ENCODE results near the gene ENO2. TPM values are rescaled to one million over a fixed set of nuclear protein-coding genes. Genes with fewer than 3 reads are reported as not detected.

Gene ENO2
- total and polyA plus RNA-seq, 2 donors: 9.7 to 68.4 TPM

GRCh38 chr12:6912164-6912935 is 2.0 kb upstream of the ENO2 start:
- no peak for DNase-seq (ENCODE audit: extremely low spot score)
- Histone ChIP-seq H3K27ac (ENCODE audit: low read depth) (no peak overlapping the region), H3K4me3 (ENCODE audit: low read depth, low read length) (no peak overlapping the region), H3K36me3 (ENCODE audit: insufficient read depth) (no peaks in the 10 kb centered on the region), H3K4me1 (ENCODE audit: insufficient read depth) (no peaks in the 10 kb centered on the region)
- WGBS: 89% methylated on average over 15 of the region's 15 CpGs

- no peak for DNase-seq (ENCODE audit: extremely low spot score)
- no peaks in the 10 kb centered on the region for H3K36me3 ChIP-seq (ENCODE audit: insufficient read depth)
- no peaks in the 10 kb centered on the region for H3K4me1 ChIP-seq (ENCODE audit: insufficient read depth)
- WGBS: 19% methylated on average over 29 of the region's 29 CpGs
- H3K27ac ChIP-seq (ENCODE audit: low read depth): no peak overlapping the region
- peak overlapping the region; percentile 61 for H3K4me3 ChIP-seq (ENCODE audit: low read depth, low read length)
These were observed 788 bp downstream of the ENO2 start for GRCh38 chr12:6914947-6915788.

GRCh38 chr12:6915789-6916285 is 1.5 kb downstream of the ENO2 start:
- WGBS: 78% methylated on average over 14 of the region's 14 CpGs
- Histone ChIP-seq H3K4me3 (ENCODE audit: low read depth, low read length) (no peak overlapping the region), H3K27ac (ENCODE audit: low read depth) (no peak overlapping the region), H3K4me1 (ENCODE audit: insufficient read depth) (no peaks in the 10 kb centered on the region), H3K36me3 (ENCODE audit: insufficient read depth) (no peaks in the 10 kb centered on the region)
- no peak for DNase-seq (ENCODE audit: extremely low spot score)

- no peak overlapping the region for H3K27ac ChIP-seq (ENCODE audit: low read depth)
- no peak for DNase-seq (ENCODE audit: extremely low spot score)
- no peaks in the 10 kb centered on the region for H3K4me1 ChIP-seq (ENCODE audit: insufficient read depth)
- WGBS: 89% methylated on average over 11 of the region's 11 CpGs
- no peak overlapping the region for H3K4me3 ChIP-seq (ENCODE audit: low read depth, low read length)
- no peaks in the 10 kb centered on the region for H3K36me3 ChIP-seq (ENCODE audit: insufficient read depth)
These were observed 2.2 kb downstream of the ENO2 start for GRCh38 chr12:6916426-6917200.

GRCh38 chr12:6917491-6918231 is 3.3 kb downstream of the ENO2 start:
- no peaks in the 10 kb centered on the region for H3K36me3 ChIP-seq (ENCODE audit: insufficient read depth)
- H3K4me1 ChIP-seq (ENCODE audit: insufficient read depth): no peaks in the 10 kb centered on the region
- no peak overlapping the region for H3K4me3 ChIP-seq (ENCODE audit: low read depth, low read length)
- WGBS: 80% methylated on average over 14 of the region's 14 CpGs
- no peak overlapping the region for H3K27ac ChIP-seq (ENCODE audit: low read depth)
- DNase-seq (ENCODE audit: extremely low spot score): no peak

- DNase-seq (ENCODE audit: extremely low spot score): no peak
- WGBS: 75% methylated on average over 7 of the region's 7 CpGs
- no peak overlapping the region for H3K27ac ChIP-seq (ENCODE audit: low read depth)
- H3K4me1 ChIP-seq (ENCODE audit: insufficient read depth): no peaks in the 10 kb centered on the region
- no peaks in the 10 kb centered on the region for H3K36me3 ChIP-seq (ENCODE audit: insufficient read depth)
- H3K4me3 ChIP-seq (ENCODE audit: low read depth, low read length): no peak overlapping the region
These were observed 5.2 kb downstream of the ENO2 start for GRCh38 chr12:6919588-6919987.

GRCh38 chr12:6921539-6921938 is 7.2 kb downstream of the ENO2 start:
- WGBS: 86% methylated on average over 7 of the region's 7 CpGs
- Histone ChIP-seq H3K4me3 (ENCODE audit: low read depth, low read length) (no peak overlapping the region), H3K36me3 (ENCODE audit: insufficient read depth) (no peaks in the 10 kb centered on the region), H3K27ac (ENCODE audit: low read depth) (no peak overlapping the region), H3K4me1 (ENCODE audit: insufficient read depth) (no peaks in the 10 kb centered on the region)
- DNase-seq (ENCODE audit: extremely low spot score): no peak

- no peak overlapping the region for H3K4me3 ChIP-seq (ENCODE audit: low read depth, low read length)
- WGBS: 79% methylated on average over 9 of the region's 9 CpGs
- H3K27ac ChIP-seq (ENCODE audit: low read depth): no peak overlapping the region
- DNase-seq (ENCODE audit: extremely low spot score): no peak
- no peaks in the 10 kb centered on the region for H3K36me3 ChIP-seq (ENCODE audit: insufficient read depth)
- no peaks in the 10 kb centered on the region for H3K4me1 ChIP-seq (ENCODE audit: insufficient read depth)
These were observed 7.9 kb downstream of the ENO2 start for GRCh38 chr12:6921996-6922946.

GRCh38 chr12:6923003-6923732 is 8.8 kb downstream of the ENO2 start:
- no peak overlapping the region for H3K27ac ChIP-seq (ENCODE audit: low read depth)
- H3K4me1 ChIP-seq (ENCODE audit: insufficient read depth): no peaks in the 10 kb centered on the region
- no peaks in the 10 kb centered on the region for H3K36me3 ChIP-seq (ENCODE audit: insufficient read depth)
- H3K4me3 ChIP-seq (ENCODE audit: low read depth, low read length): no peak overlapping the region
- DNase-seq (ENCODE audit: extremely low spot score): no peak
- WGBS: 84% methylated on average over 10 of the region's 10 CpGs

GRCh38 chr12:6923851-6924250 is 9.5 kb downstream of the ENO2 start:
- Histone ChIP-seq H3K27ac (ENCODE audit: low read depth) (no peak overlapping the region), H3K36me3 (ENCODE audit: insufficient read depth) (no peaks in the 10 kb centered on the region)

GRCh38 chr12:6925239-6925539 is 10.8 kb downstream of the ENO2 start:
- Histone ChIP-seq H3K4me1 (ENCODE audit: insufficient read depth) (no peaks in the 10 kb centered on the region), H3K27ac (ENCODE audit: low read depth) (peak overlapping the region; percentile 85), H3K4me3 (ENCODE audit: low read depth, low read length) (no peak overlapping the region), H3K36me3 (ENCODE audit: insufficient read depth) (no peaks in the 10 kb centered on the region)
- WGBS: 4% methylated on average over 1 of the region's 1 CpG
- DNase-seq (ENCODE audit: extremely low spot score): no peak

More at GRCh38 chr12:6923851-6924250, 9.5 kb downstream of the ENO2 start:
- Histone ChIP-seq H3K4me3 (ENCODE audit: low read depth, low read length) (no peak overlapping the region), H3K4me1 (ENCODE audit: insufficient read depth) (no peaks in the 10 kb centered on the region)
- no peak for DNase-seq (ENCODE audit: extremely low spot score)
- 54% methylated on average over 6 of the region's 6 CpGs for WGBS

Data from urinary bladder (tissue), 4 donors.